Endothelial cell (in vitro differentiated cells): ENCODE measurements around the gene PDE4A. TPM values are rescaled to one million over a fixed set of nuclear protein-coding genes. Genes with fewer than 3 reads are reported as not detected.
"Not testable (repeated sequence)": the region's sequence is repeated elsewhere in the genome, so short reads cannot be mapped to it uniquely, and the experiment has no call there.

ENCODE experiments used
- DNase-seq: peaks from one replicate; pipeline ENCODE4 v3.0.0; 2021; ENCODE audit warnings: low spot score
- H3K27ac Mint-ChIP-seq: one replicate; pipeline ENCODE4 v1.8.0; 2021; ENCODE audit warnings: mixed read lengths, inconsistent platforms; ENCODE audit not compliant: unreplicated experiment
- H3K27me3 Mint-ChIP-seq: one replicate; pipeline ENCODE4 v1.8.0; 2021; ENCODE audit warnings: mild to moderate bottlenecking, moderate library complexity, mixed read lengths, inconsistent platforms; ENCODE audit not compliant: unreplicated experiment
- H3K36me3 Mint-ChIP-seq: one replicate; pipeline ENCODE4 v1.8.0; 2021; ENCODE audit warnings: mild to moderate bottlenecking, low read depth, mixed read lengths, inconsistent platforms; ENCODE audit not compliant: unreplicated experiment
- H3K4me1 Mint-ChIP-seq: one replicate; pipeline ENCODE4 v1.8.0; 2021; ENCODE audit warnings: mild to moderate bottlenecking, mixed read lengths, inconsistent platforms; ENCODE audit not compliant: unreplicated experiment
- H3K4me3 Mint-ChIP-seq: one replicate; pipeline ENCODE4 v1.8.0; 2021; ENCODE audit warnings: mild to moderate bottlenecking, mixed read lengths, inconsistent platforms; ENCODE audit not compliant: unreplicated experiment
- H3K9me3 Mint-ChIP-seq: one replicate; pipeline ENCODE4 v1.8.0; 2021; ENCODE audit warnings: mixed read lengths, inconsistent platforms; ENCODE audit not compliant: unreplicated experiment
- CTCF ChIP-seq: fragments of 200-600 bp; sonication (generic); IDR thresholded peaks from one replicate; pipeline ENCODE4 v1.5.0; 2021; ENCODE audit warnings: antibody characterized with exemption; ENCODE audit not compliant: unreplicated experiment
- total RNA-seq: library from RNA; stranded (reverse); fragmentation: NEBNext Ultra II Directional; extraction: Animal tissue kit (Norgen Biotek cat#: 25700); gene quantifications from one replicate; pipeline ENCODE4 v1.2.1, GENCODE V29; 2021; ENCODE audit not compliant: unreplicated experiment

Gene PDE4A
- total RNA-seq, 1 donor from 2014 or later: 0.46 TPM

DNA sequence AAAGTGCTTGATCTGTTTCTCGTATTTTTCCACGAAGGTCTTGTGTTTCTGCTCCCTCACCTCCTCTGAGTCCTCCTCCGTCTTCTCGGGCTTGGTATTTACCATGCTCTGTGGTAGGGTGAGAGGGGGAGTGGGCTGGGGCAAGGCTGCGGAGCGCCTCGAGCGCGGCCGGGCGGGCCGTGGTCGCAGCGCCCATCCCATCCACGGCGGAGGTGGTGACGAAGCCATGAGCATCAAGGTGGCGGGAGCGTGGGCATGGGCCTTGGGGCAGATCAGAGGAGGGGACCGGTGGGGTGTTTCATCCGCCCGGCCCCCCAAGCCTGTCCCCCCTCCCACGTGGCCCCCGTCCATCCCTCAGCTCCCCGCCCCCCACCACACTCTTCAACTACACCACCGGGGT lies 24.9 kb upstream of the PDE4A start:
- Mint-ChIP-seq H3K27ac (no peak overlapping the region), H3K36me3 (peaks cover 42% of the 10 kb centered on the region), H3K27me3 (peaks cover 14% of the 10 kb centered on the region), H3K4me3 (peak overlapping the region; percentile 42), H3K9me3 (no peaks in the 10 kb centered on the region), H3K4me1 (peaks cover 15% of the 10 kb centered on the region)
- TF ChIP-seq CTCF: no peak
- no peak for DNase-seq

DNA sequence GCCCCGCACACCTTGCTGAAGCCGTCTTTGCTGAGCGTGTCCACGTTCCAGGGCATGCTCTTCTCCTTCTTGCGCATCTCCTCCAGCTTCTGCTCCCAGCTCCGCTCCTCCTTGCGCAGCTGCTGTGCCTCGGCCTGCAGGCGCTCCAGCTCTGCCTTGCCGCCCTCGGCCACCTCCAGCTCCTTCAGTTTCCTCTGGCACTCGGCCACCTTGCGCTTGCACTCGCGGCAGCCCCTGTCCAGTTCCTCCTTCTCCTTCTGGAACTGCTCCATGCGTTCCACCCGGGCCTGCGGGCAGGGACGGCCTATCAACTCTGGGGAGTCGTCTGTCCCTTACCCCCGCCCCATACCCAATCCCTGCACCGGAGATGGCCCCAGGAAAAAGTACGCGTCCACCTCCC lies 24.4 kb upstream of the PDE4A start:
- peaks cover 16% of the 10 kb centered on the region for H3K4me1 Mint-ChIP-seq
- peaks cover 37% of the 10 kb centered on the region for H3K36me3 Mint-ChIP-seq
- no peak for TF ChIP-seq CTCF
- H3K27me3 Mint-ChIP-seq: peaks cover 14% of the 10 kb centered on the region
- no peak overlapping the region for H3K4me3 Mint-ChIP-seq
- no peak for DNase-seq
- no peak overlapping the region for H3K27ac Mint-ChIP-seq
- H3K9me3 Mint-ChIP-seq: no peaks in the 10 kb centered on the region

- H3K4me1 Mint-ChIP-seq: peaks cover 32% of the 10 kb centered on the region
- TF ChIP-seq CTCF: no peak
- no peak overlapping the region for H3K4me3 Mint-ChIP-seq
- DNase-seq: no peak
- H3K36me3 Mint-ChIP-seq: peaks cover 37% of the 10 kb centered on the region
- H3K27me3 Mint-ChIP-seq: peaks cover 27% of the 10 kb centered on the region
- no peaks in the 10 kb centered on the region for H3K9me3 Mint-ChIP-seq
- H3K27ac Mint-ChIP-seq: no peak overlapping the region
Observed at GRCh38 chr19:10398819-10399218, 21.5 kb upstream of the PDE4A start.

DNA sequence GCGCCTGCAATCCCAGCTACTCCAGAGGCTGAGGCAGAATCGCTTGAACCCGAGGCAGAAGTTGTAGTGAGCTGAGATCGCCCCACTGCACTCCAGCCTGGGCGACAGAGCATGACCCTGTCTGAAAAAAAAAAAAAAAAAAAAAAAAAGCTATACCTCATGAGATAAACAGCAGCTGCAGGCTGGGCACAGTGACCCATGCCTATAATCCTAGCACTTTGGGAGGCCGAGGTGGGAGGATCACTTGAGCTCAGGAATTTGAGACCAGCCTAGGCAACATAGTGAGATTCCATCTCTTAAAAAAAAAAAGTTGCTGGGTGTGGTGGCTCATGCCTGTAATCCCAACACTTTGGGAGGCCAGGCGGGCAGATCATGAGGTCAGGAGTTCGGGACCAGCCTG lies 21.0 kb upstream of the PDE4A start:
- Mint-ChIP-seq H3K27me3 (peaks cover 29% of the 10 kb centered on the region), H3K36me3 (peaks cover 37% of the 10 kb centered on the region), H3K4me1 (peaks cover 32% of the 10 kb centered on the region)
- not testable (repeated sequence) for H3K9me3 Mint-ChIP-seq, H3K27ac Mint-ChIP-seq, DNase-seq, H3K4me3 Mint-ChIP-seq

GRCh38 chr19:10399878-10400277 lies 20.5 kb upstream of the PDE4A start:
- H3K27me3 Mint-ChIP-seq: peaks cover 31% of the 10 kb centered on the region
- no peak for TF ChIP-seq CTCF
- peaks cover 37% of the 10 kb centered on the region for H3K36me3 Mint-ChIP-seq
- peaks cover 32% of the 10 kb centered on the region for H3K4me1 Mint-ChIP-seq
- H3K27ac Mint-ChIP-seq: no peak overlapping the region
- no peak overlapping the region for H3K4me3 Mint-ChIP-seq
- DNase-seq: no peak
- no peaks in the 10 kb centered on the region for H3K9me3 Mint-ChIP-seq
